ENCODE results near the gene SEC31A. TPM values are rescaled to one million over a fixed set of nuclear protein-coding genes. Genes with fewer than 3 reads are reported as not detected.
A peak's percentile ranks its signal among the peaks of the same experiment; 100 is the strongest.

SEC31A gene
- total RNA-seq, 1 donor from 2014 or later = 178 TPM

GRCh38 chr4:82900066-82900410 lies 9.1 kb upstream of the SEC31A start:
- TF ChIP-seq CTCF (IDR thresholded peaks at IDR 0.05; ENCODE audit: insufficient read depth, low read length, poor library complexity, severe bottlenecking) = no peak
- Histone ChIP-seq H3K27me3 (ENCODE audit: control insufficient read depth, insufficient read depth, low read length) (no peaks in the 10 kb centered on the region), H3K4me3 (ENCODE audit: low read depth, low read length) (peak overlapping the region; percentile 70), H3K36me3 (ENCODE audit: control insufficient read depth, insufficient read depth, low read length) (no peaks in the 10 kb centered on the region)
- DNase-seq (ENCODE audit: low read depth) = no peak

- no peaks in the 10 kb centered on the region for H3K36me3 ChIP-seq (ENCODE audit: control insufficient read depth, insufficient read depth, low read length)
- DNase-seq (ENCODE audit: low read depth) = no peak
Observed at GRCh38 chr4:82899374-82900065, 8.6 kb upstream of the SEC31A start.

GRCh38 chr4:82898322-82899243 lies 7.6 kb upstream of the SEC31A start:
- DNase-seq (ENCODE audit: low read depth) = peak; percentile 42

More at GRCh38 chr4:82899374-82900065, 8.6 kb upstream of the SEC31A start:
- peak overlapping the region; percentile 70 for H3K4me3 ChIP-seq (ENCODE audit: low read depth, low read length)
- no peak for TF ChIP-seq CTCF (IDR thresholded peaks at IDR 0.05; ENCODE audit: insufficient read depth, low read length, poor library complexity, severe bottlenecking)
- no peaks in the 10 kb centered on the region for H3K27me3 ChIP-seq (ENCODE audit: control insufficient read depth, insufficient read depth, low read length)

GRCh38 chr4:82896755-82897154 lies 5.8 kb upstream of the SEC31A start:
- Histone ChIP-seq H3K27me3 (ENCODE audit: control insufficient read depth, insufficient read depth, low read length) (no peaks in the 10 kb centered on the region), H3K4me3 (ENCODE audit: low read depth, low read length) (no peak overlapping the region), H3K36me3 (ENCODE audit: control insufficient read depth, insufficient read depth, low read length) (no peaks in the 10 kb centered on the region)
- DNase-seq (ENCODE audit: low read depth) = no peak
- TF ChIP-seq CTCF (IDR thresholded peaks at IDR 0.05; ENCODE audit: insufficient read depth, low read length, poor library complexity, severe bottlenecking) = no peak

More at GRCh38 chr4:82898322-82899243, 7.6 kb upstream of the SEC31A start:
- peak; percentile 24 for TF ChIP-seq CTCF (IDR thresholded peaks at IDR 0.05; ENCODE audit: insufficient read depth, low read length, poor library complexity, severe bottlenecking)
- H3K27me3 ChIP-seq (ENCODE audit: control insufficient read depth, insufficient read depth, low read length) = no peaks in the 10 kb centered on the region
- H3K36me3 ChIP-seq (ENCODE audit: control insufficient read depth, insufficient read depth, low read length) = no peaks in the 10 kb centered on the region
- peak overlapping the region; percentile 70 for H3K4me3 ChIP-seq (ENCODE audit: low read depth, low read length)

- no peaks in the 10 kb centered on the region for H3K36me3 ChIP-seq (ENCODE audit: control insufficient read depth, insufficient read depth, low read length)
Observed at GRCh38 chr4:82893942-82894341, 3.0 kb upstream of the SEC31A start.

More at GRCh38 chr4:82893942-82894341, 3.0 kb upstream of the SEC31A start:
- TF ChIP-seq CTCF (IDR thresholded peaks at IDR 0.05; ENCODE audit: insufficient read depth, low read length, poor library complexity, severe bottlenecking) = no peak
- DNase-seq (ENCODE audit: low read depth) = no peak
- H3K27me3 ChIP-seq (ENCODE audit: control insufficient read depth, insufficient read depth, low read length) = no peaks in the 10 kb centered on the region
- H3K4me3 ChIP-seq (ENCODE audit: low read depth, low read length) = no peak overlapping the region
